K562 (cell line): Measurements from ENCODE around the gene YPEL5. TPM values are rescaled to one million over a fixed set of nuclear protein-coding genes. Genes with fewer than 3 reads are reported as not detected.

Experiments
- CBFA2T2 ChIP-seq: fragments of 450-650 bp; conservative IDR thresholded peaks from 2 replicates; pipeline ENCODE4 v1.6.1; 2017; ENCODE audit warnings: mild to moderate bottlenecking
- EGR1 ChIP-seq: fragments of 450-650 bp; conservative IDR thresholded peaks from 2 replicates; pipeline ENCODE4 v1.6.1; 2017; ENCODE audit warnings: mild to moderate bottlenecking
- EP300 ChIP-seq: IDR thresholded peaks from 2 replicates; pipeline ENCODE4 v1.6.1; 2012; ENCODE audit warnings: low read length, improper control_type of control experiment
- EWSR1 ChIP-seq: fragments of 450-650 bp; IDR thresholded peaks from 2 replicates; pipeline ENCODE4 v1.6.1; 2018; ENCODE audit warnings: borderline replicate concordance, mild to moderate bottlenecking, low read depth, moderate library complexity; ENCODE audit not compliant: partially characterized antibody
- MAFK ChIP-seq: IDR thresholded peaks from 2 replicates; pipeline ENCODE4 v1.6.1; 2011; ENCODE audit warnings: low read length, improper control_type of control experiment
- NFE2 ChIP-seq: IDR thresholded peaks from 2 replicates; pipeline ENCODE4 v1.6.1; 2014; ENCODE audit warnings: antibody characterized with exemption, low read depth
- POLR2G ChIP-seq: fragments of 200-400 bp; formaldehyde crosslinking; IDR thresholded peaks from 2 replicates; pipeline ENCODE4 v1.6.1; 2017; ENCODE audit warnings: low read depth, mild to moderate bottlenecking, antibody characterized with exemption, low read length, moderate library complexity
- PPARD ChIP-seq: fragments of 250-450 bp; sonication (Bioruptor Pico); IDR thresholded peaks from 2 replicates; pipeline ENCODE4 v1.8.0; 2022; ENCODE audit warnings: inconsistent platforms, mild to moderate bottlenecking, moderate library complexity
- SLC30A9 ChIP-seq: fragments of 250-450 bp; sonication (Bioruptor Pico); IDR thresholded peaks from 2 replicates; pipeline ENCODE4 v1.8.0; 2022; ENCODE audit warnings: mild to moderate bottlenecking, moderate library complexity
- SREBF2 ChIP-seq: sonication (generic); formaldehyde crosslinking; IDR thresholded peaks from 2 replicates; pipeline ENCODE4 v1.4.0; 2020; ENCODE audit warnings: mild to moderate bottlenecking, missing genetic modification reagents
- YBX1 ChIP-seq: fragments of 450-650 bp; IDR thresholded peaks from 2 replicates; pipeline ENCODE4 v1.7.1; 2016; ENCODE audit warnings: mild to moderate bottlenecking
- ZEB2 ChIP-seq: fragments of 450-650 bp; IDR thresholded peaks from 2 replicates; pipeline ENCODE4 v1.6.1; 2016
- ZKSCAN8 ChIP-seq: fragments of 200-800 bp; sonication (Bioruptor generic); IDR thresholded peaks from 2 replicates; pipeline ENCODE4 v1.6.1; 2016; ENCODE audit warnings: missing genetic modification characterization, missing compliant biosample characterization
- ZNF57 ChIP-seq: fragments of 450-650 bp; formaldehyde crosslinking; IDR thresholded peaks from 2 replicates; pipeline ENCODE4 v1.4.0; 2020; ENCODE audit warnings: mild to moderate bottlenecking, moderate library complexity
- polyA plus RNA-seq, 8 experiments: library from polyadenylated mRNA; depleted of rRNA in 4 of 8; stranded (reverse) in 5 of 8; unstranded in 3 of 8; fragments of >200 nt; fragmentation: Nextera tagmentation in 2 of 8; fragmentation: Illumina TruSeq in 1 of 8; extraction: Ambion mirVana in 2 of 8; extraction: Trizol in 1 of 8; gene quantifications; 2 replicates each; pipeline versions ENCODE4 v1.2.1 to v1.2.3, GENCODE V29; 2011 to 2014; ENCODE audit warnings: inconsistent platforms in 1 of 8, missing spikeins in 1 of 8
- total RNA-seq, 7 experiments: library from RNA; depleted of rRNA in 6 of 7; stranded (reverse); fragments of >200 nt in 6 of 7; fragmentation: Illumina TruSeq in 2 of 7; extraction: Trizol in 2 of 7; gene quantifications; 2 replicates each; pipeline versions ENCODE4 v1.2.1 to v1.2.3, GENCODE V29; 2011 to 2021; ENCODE audit warnings: low replicate concordance in 1 of 7
- TF ChIP-seq, protein P1 (sequence below), 2 experiments: IDR thresholded peaks; 2 replicates each; pipeline ENCODE4 v1.6.1; 2012; ENCODE audit warnings: improper control_type of control experiment in 2 of 2, low read depth in 2 of 2, low read length in 2 of 2, borderline replicate concordance in 1 of 2
- TF ChIP-seq, protein P2 (sequence below): fragments of 250-450 bp; sonication (Bioruptor Pico); IDR thresholded peaks from 2 replicates; pipeline ENCODE4 v1.9.0; 2021; ENCODE audit warnings: mild to moderate bottlenecking
- TF ChIP-seq, protein P3 (sequence below): IDR thresholded peaks from 2 replicates; pipeline ENCODE4 v1.6.1; 2011; ENCODE audit warnings: borderline replicate concordance, low read depth, mild to moderate bottlenecking, moderate library complexity, low read length; ENCODE audit not compliant: insufficient read depth, poor library complexity, severe bottlenecking
- TF ChIP-seq, protein P4 (sequence below): IDR thresholded peaks from 2 replicates; pipeline ENCODE4 v1.6.1; 2012; ENCODE audit warnings: low read depth, low read length, improper control_type of control experiment, borderline replicate concordance
- TF ChIP-seq, protein P5 (sequence below): sonication (generic); formaldehyde crosslinking; IDR thresholded peaks from 2 replicates; pipeline ENCODE4 v1.8.1; 2023; ENCODE audit warnings: mild to moderate bottlenecking, missing genetic modification reagents

Gene YPEL5
- total and polyA plus RNA-seq, 9 of the 15 experiments (the other 6 are each of a cell fraction or from before 2014, with no cell fraction given) = 5.4 to 34.4 (median 12.3) TPM

DNA sequence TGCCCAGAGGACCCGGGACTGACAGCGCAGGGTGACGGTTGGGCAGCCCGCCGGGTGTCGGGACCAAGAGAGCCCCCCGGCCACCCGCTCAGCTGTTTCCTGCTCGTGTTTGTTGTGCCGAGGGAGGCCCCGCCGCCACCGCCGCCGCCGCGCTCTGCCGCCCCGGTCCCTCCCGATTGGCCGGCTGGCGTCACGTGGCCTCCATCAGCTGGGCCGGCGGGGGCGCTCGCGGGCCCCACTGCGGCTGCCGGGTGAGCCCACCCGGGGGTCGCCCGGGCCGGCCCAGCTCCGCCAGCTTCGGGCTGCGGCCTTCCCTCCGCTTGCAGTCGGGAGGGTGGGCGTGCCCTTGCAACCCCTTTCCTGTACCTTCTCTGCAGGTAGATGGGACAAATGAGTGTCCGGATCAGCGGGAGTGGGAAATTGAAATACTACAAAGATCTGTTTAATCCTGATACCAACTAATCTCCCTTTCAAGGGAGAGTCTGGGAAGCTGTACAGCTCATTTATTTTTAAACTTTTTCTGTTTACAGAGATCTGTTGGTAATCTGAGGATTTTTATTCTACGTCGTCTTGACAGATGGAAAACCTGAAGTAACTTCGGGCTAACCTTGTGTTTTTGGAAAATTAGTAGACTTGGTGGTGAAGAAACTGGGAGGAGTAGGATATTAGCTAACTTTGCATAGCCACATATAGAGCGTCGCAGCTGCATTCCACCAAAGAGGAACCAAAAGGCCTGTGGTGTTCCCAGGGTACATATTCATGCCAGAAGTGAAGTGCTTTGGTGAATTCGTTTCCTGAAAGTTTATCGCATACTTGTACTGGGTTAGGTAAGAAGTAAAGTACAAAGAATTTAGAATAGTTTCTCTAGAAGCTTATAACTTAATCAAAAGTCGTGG, 1.2 kb downstream of the YPEL5 start (continued):
- TF ChIP-seq, protein P1, sequence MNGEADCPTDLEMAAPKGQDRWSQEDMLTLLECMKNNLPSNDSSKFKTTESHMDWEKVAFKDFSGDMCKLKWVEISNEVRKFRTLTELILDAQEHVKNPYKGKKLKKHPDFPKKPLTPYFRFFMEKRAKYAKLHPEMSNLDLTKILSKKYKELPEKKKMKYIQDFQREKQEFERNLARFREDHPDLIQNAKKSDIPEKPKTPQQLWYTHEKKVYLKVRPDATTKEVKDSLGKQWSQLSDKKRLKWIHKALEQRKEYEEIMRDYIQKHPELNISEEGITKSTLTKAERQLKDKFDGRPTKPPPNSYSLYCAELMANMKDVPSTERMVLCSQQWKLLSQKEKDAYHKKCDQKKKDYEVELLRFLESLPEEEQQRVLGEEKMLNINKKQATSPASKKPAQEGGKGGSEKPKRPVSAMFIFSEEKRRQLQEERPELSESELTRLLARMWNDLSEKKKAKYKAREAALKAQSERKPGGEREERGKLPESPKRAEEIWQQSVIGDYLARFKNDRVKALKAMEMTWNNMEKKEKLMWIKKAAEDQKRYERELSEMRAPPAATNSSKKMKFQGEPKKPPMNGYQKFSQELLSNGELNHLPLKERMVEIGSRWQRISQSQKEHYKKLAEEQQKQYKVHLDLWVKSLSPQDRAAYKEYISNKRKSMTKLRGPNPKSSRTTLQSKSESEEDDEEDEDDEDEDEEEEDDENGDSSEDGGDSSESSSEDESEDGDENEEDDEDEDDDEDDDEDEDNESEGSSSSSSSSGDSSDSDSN (IDR thresholded peaks at IDR 0.05; ENCODE audit: borderline replicate concordance in 1 of 2, low read depth in 2 of 2, low read length in 2 of 2) = 0 out of 4 replicates have a peak, but pooled peaks of 1 of the 2 experiments have one; percentile 18
- TF ChIP-seq ZNF57 (CRISPR knock-in tag) (no peak), ZEB2 (no peak), POLR2G (peak; percentile 67), SLC30A9 (CRISPR knock-in tag) (no peak), YBX1 (no peak), EWSR1 (no peak), CBFA2T2 (no peak; the same call in 1 of the 2 replicates), ZKSCAN8 (CRISPR knock-in tag) (no peak), MAFK (no peak), PPARD (CRISPR knock-in tag) (no peak), SREBF2 (CRISPR knock-in tag) (no peak), EGR1 (peak; percentile 25; the same call in 1 of the 2 replicates), EP300 (no peak), NFE2 (no peak)
- TF ChIP-seq, protein P2, sequence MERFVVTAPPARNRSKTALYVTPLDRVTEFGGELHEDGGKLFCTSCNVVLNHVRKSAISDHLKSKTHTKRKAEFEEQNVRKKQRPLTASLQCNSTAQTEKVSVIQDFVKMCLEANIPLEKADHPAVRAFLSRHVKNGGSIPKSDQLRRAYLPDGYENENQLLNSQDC (CRISPR knock-in tag) = no peak; the same call in 1 of the 2 replicates
- TF ChIP-seq, protein P3, sequence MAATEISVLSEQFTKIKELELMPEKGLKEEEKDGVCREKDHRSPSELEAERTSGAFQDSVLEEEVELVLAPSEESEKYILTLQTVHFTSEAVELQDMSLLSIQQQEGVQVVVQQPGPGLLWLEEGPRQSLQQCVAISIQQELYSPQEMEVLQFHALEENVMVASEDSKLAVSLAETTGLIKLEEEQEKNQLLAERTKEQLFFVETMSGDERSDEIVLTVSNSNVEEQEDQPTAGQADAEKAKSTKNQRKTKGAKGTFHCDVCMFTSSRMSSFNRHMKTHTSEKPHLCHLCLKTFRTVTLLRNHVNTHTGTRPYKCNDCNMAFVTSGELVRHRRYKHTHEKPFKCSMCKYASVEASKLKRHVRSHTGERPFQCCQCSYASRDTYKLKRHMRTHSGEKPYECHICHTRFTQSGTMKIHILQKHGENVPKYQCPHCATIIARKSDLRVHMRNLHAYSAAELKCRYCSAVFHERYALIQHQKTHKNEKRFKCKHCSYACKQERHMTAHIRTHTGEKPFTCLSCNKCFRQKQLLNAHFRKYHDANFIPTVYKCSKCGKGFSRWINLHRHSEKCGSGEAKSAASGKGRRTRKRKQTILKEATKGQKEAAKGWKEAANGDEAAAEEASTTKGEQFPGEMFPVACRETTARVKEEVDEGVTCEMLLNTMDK = no peak
- TF ChIP-seq, protein P4, sequence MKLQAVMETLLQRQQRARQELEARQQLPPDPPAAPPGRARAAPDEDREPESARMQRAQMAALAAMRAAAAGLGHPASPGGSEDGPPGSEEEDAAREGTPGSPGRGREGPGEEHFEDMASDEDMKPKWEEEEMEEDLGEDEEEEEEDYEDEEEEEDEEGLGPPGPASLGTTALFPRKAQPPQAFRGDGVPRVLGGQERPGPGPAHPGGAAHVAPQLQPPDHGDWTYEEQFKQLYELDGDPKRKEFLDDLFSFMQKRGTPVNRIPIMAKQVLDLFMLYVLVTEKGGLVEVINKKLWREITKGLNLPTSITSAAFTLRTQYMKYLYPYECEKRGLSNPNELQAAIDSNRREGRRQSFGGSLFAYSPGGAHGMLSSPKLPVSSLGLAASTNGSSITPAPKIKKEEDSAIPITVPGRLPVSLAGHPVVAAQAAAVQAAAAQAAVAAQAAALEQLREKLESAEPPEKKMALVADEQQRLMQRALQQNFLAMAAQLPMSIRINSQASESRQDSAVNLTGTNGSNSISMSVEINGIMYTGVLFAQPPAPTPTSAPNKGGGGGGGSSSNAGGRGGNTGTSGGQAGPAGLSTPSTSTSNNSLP = no peak
- TF ChIP-seq, protein P5, sequence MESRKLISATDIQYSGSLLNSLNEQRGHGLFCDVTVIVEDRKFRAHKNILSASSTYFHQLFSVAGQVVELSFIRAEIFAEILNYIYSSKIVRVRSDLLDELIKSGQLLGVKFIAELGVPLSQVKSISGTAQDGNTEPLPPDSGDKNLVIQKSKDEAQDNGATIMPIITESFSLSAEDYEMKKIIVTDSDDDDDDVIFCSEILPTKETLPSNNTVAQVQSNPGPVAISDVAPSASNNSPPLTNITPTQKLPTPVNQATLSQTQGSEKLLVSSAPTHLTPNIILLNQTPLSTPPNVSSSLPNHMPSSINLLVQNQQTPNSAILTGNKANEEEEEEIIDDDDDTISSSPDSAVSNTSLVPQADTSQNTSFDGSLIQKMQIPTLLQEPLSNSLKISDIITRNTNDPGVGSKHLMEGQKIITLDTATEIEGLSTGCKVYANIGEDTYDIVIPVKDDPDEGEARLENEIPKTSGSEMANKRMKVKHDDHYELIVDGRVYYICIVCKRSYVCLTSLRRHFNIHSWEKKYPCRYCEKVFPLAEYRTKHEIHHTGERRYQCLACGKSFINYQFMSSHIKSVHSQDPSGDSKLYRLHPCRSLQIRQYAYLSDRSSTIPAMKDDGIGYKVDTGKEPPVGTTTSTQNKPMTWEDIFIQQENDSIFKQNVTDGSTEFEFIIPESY (CRISPR knock-in tag) = no peak
